Fibroblast of villous mesenchyme (primary cell): ENCODE measurements around the gene IPO7. TPM values are rescaled to one million over a fixed set of nuclear protein-coding genes. Genes with fewer than 3 reads are reported as not detected.
"Not testable (repeated sequence)": the region's sequence is repeated elsewhere in the genome, so short reads cannot be mapped to it uniquely, and the experiment has no call there.

Experiments
- DNase-seq: peaks from one replicate; pipeline ENCODE4 v3.0.0-alpha.2; 2010; ENCODE audit warnings: low read depth
- H3K4me3 ChIP-seq: 2 replicates; pipeline ENCODE4 v1.5.1; 2011; ENCODE audit warnings: low read depth, mild to moderate bottlenecking, low read length
- CTCF ChIP-seq: IDR thresholded peaks from 2 replicates; pipeline ENCODE4 v1.5.1; 2012; ENCODE audit warnings: low read depth, mild to moderate bottlenecking, low read length; ENCODE audit not compliant: insufficient read depth
- total RNA-seq: library from RNA; depleted of rRNA; stranded (reverse); fragments of >200 nt; gene quantifications from 2 replicates; pipeline ENCODE4 v1.2.3, GENCODE V29; 2012

The IPO7 gene
- total RNA-seq: 149 and 184 TPM in 2 replicates

- TF ChIP-seq CTCF: peak; percentile 46
- peak; percentile 93 for DNase-seq
- H3K4me3 ChIP-seq: peak within 1 kb of the TSS; percentile 94
Measured at GRCh38 chr11:9384535-9385326, at the start of gene IPO7. IPO7 (plus strand) TSS chr11:9384652; CDS start chr11:9384764, 112 bp downstream.

DNA sequence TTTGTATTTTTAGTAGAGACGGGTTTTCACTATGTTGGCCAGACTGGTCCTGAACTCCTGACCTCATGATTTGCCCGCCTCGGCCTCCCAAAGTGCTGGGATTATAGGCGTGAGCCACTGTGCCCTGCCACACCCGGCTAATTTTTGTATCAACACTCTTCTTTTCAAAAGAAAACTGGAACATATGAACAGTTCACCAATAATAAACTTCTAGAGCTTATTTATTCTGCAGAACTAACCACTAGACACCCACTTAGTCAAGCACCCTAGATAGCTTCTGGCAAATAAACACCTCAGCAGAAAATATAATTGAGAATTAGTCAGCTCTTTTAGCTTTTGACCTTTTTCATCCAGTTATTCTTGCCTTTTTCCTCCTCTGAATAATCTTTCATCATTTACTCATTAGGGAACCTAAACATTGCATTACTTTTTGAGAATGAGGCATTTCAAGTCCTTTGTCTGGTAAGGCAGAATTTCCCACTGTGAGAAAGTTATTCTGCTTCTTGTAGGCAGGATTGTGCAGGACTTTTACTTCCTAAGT, 42.7 kb upstream of the IPO7 start:
- no peak for TF ChIP-seq CTCF
- DNase-seq: no peak
- no peak overlapping the region for H3K4me3 ChIP-seq

DNA sequence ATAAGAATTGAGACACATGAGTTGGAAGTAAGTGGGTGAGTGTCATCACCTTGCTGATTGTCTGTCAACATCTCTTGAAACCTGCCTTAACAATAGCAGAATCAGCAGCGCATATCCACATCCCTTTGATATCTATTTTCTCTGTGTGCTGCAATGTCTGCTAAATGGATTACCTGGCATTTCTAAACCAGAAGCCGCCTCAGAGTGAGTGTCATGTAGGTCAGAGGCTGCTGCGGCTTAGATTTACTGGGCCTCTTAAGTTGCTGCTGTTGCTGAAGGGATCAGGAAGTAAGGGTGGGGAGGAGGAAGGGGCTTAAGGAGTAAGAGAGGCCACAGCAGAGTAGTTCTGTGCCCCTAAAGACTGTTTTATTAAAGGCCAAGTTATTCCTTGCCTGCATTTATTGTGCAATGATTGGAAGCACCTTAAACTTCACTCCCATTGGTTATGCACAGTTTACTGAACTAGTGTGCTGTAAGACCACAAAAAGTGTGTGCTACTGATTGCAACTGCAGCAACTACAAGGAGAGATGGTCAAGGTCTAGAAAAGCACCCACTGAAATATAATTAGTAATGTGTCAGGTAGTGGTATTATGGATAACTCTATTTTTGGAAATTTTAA, 40.3 kb upstream of the IPO7 start:
- no peak overlapping the region for H3K4me3 ChIP-seq
- no peak for TF ChIP-seq CTCF
- no peak for DNase-seq

DNA sequence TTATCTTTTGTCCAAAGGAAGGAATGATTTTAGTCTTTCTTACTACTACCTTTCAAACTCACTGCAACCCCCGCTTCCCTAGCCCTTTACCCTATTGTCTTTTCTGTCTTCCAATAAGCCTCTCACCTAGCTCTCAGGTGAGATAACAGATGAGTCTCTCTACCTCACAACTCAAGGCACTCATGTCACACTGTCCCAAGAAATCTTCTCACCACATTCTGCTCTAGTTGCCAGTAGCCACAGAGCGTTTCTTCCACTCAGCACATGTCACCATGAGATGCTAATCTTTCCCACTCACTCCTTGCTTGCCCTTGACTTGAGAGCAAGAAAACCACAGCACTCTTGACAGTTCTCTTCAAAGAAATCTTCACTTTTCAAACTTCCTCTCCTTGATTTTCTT, 37.4 kb upstream of the IPO7 start:
- DNase-seq: no peak
- TF ChIP-seq CTCF: no peak
- no peak overlapping the region for H3K4me3 ChIP-seq

DNA sequence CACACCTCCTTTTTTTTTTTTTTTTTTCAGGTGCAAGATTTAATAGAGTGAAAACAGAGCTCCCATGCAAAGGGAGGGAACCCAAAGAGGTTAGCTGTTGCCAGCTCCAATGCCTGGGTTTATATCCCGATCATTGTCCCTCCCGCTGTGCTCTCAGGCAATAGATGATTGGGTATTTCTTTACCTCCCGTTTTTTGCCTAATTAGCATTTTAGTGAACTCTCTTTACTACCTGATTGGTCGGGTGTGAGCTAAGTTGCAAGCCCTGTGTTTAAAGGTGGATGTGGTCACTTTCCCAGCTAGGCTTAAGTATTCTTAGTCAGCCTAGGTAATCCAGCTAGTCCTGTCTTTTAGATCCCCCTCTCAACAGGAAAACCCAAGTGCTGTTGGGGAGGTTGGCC, 36.7 kb upstream of the IPO7 start:
- not testable (repeated sequence) for DNase-seq, H3K4me3 ChIP-seq

GRCh38 chr11:9351321-9351881, 33.1 kb upstream of the IPO7 start:
- no peak for DNase-seq
- H3K4me3 ChIP-seq: no peak overlapping the region
- no peak for TF ChIP-seq CTCF

DNA sequence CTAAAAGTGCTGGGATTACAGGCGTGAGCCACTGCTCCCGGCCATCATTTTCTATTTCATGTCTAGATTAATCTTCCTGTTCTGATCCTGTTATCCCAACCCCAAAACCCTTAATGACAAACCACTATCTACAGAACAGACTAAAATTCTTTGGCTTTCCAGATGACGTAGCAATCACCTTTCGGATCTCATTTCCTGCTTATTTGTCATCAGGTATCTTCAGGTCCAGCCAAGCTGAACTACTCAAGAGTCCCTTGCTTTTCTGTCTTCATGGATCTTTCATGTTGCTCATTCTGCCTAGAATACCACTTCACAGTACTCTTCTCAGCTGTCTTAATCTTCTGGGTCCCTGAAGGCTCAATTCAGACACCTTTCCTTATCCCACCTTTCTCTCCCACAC, 27.4 kb upstream of the IPO7 start:
- no peak overlapping the region for H3K4me3 ChIP-seq
- DNase-seq: no peak
- no peak for TF ChIP-seq CTCF

- not testable (repeated sequence) for DNase-seq, H3K4me3 ChIP-seq
Measured at GRCh38 chr11:9360862-9361622, 23.4 kb upstream of the IPO7 start.
